Measurements from ENCODE around the gene IGF2. TPM values are rescaled to one million over a fixed set of nuclear protein-coding genes. Genes with fewer than 3 reads are reported as not detected.
A peak's percentile ranks its signal among the peaks of the same experiment; 100 is the strongest.

IGF2 gene
- polyA plus RNA-seq, 1 experiment: 20.3 TPM

DNA sequence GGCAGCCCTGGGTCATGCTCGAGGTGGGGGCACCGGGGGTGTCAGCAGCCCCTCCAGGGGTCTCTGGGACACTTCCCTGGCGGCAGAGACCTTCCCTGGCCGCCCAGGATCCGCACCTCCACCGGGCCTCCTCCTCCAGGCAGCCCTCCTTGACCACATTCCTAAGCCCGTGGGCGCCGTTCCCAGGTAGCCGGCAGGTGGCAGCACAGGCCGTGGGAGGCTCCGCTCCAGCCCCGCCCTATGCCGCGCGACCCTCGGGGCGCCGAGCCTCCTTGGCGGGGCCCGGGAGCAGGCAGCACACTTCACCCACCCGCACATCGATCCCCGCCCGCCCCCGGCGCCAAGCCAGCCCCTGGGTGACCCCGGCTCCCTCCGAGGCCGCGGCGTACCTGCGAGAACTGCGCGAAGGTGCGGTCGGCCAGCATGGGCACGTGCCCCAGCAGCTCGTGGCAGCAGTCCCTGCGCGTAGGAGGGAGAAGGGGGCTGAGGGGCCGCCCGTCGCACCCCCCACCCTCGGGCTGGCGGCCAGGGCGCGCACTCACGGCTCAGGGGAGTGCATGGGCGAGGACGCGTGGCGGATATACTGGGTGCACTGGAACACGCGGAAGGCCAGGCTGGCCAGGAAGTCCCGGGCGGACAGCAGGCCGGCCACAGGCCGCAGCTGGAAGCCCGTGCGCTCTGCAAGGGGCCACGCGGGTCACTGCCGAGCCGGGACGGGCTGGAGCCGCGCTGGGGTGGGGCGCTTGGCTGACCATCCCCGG is 27.1 kb upstream of the IGF2 start:
- no peak for DNase-seq (ENCODE audit: low read depth)
- H3K36me3 ChIP-seq (ENCODE audit: control insufficient read depth, insufficient read depth, low read length): no peaks in the 10 kb centered on the region
- ChIA-PET POLR2A (no interaction called here), CTCF (interaction anchor here (0.7 to 1.3 kb wide), 6 partner anchors 10 to 591 kb away, joined by 3 to 4 read pairs (median 3); no protein-coding TSS in a partner anchor)
- no peaks in the 10 kb centered on the region for H3K27me3 ChIP-seq (ENCODE audit: control insufficient read depth, insufficient read depth, low read length)
- no peak overlapping the region for H3K4me3 ChIP-seq (ENCODE audit: low read depth, low read length)
- TF ChIP-seq, protein P1, sequence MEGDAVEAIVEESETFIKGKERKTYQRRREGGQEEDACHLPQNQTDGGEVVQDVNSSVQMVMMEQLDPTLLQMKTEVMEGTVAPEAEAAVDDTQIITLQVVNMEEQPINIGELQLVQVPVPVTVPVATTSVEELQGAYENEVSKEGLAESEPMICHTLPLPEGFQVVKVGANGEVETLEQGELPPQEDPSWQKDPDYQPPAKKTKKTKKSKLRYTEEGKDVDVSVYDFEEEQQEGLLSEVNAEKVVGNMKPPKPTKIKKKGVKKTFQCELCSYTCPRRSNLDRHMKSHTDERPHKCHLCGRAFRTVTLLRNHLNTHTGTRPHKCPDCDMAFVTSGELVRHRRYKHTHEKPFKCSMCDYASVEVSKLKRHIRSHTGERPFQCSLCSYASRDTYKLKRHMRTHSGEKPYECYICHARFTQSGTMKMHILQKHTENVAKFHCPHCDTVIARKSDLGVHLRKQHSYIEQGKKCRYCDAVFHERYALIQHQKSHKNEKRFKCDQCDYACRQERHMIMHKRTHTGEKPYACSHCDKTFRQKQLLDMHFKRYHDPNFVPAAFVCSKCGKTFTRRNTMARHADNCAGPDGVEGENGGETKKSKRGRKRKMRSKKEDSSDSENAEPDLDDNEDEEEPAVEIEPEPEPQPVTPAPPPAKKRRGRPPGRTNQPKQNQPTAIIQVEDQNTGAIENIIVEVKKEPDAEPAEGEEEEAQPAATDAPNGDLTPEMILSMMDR (IDR thresholded peaks at IDR 0.05; ENCODE audit: insufficient read depth, low read depth, low read length): peak; percentile 55

DNA sequence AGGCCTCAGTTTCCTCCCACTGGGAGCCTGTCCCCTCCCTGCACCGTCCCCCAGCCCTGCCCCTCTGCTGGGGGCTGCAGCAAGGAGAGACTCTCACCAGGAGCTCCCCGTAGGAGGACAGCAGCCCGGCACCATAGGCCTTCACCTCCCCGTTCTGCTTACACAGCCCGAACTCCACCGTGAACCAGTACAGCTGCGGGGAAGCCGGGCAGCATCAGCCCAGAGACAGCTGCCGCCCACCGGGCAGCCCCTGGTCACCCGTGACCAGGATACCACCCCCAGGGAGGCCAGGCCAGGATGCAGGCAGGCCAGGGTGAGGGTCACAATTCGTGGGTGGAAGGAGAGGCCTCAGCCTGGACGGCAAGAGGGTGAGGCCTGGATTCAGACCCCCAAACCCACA is 26.4 kb upstream of the IGF2 start:
- TF ChIP-seq, protein P1 (IDR thresholded peaks at IDR 0.05; ENCODE audit: insufficient read depth, low read depth, low read length): no peak
- no peak for DNase-seq (ENCODE audit: low read depth)
- Histone ChIP-seq H3K36me3 (ENCODE audit: control insufficient read depth, insufficient read depth, low read length) (no peaks in the 10 kb centered on the region), H3K27me3 (ENCODE audit: control insufficient read depth, insufficient read depth, low read length) (no peaks in the 10 kb centered on the region), H3K4me3 (ENCODE audit: low read depth, low read length) (no peak overlapping the region)
- ChIA-PET CTCF (interaction anchor here (0.7 to 6.0 kb wide), 8 partner anchors 14 to 591 kb away, joined by 3 to 42 read pairs (median 4); no protein-coding TSS in a partner anchor), POLR2A (no interaction called here)

DNA sequence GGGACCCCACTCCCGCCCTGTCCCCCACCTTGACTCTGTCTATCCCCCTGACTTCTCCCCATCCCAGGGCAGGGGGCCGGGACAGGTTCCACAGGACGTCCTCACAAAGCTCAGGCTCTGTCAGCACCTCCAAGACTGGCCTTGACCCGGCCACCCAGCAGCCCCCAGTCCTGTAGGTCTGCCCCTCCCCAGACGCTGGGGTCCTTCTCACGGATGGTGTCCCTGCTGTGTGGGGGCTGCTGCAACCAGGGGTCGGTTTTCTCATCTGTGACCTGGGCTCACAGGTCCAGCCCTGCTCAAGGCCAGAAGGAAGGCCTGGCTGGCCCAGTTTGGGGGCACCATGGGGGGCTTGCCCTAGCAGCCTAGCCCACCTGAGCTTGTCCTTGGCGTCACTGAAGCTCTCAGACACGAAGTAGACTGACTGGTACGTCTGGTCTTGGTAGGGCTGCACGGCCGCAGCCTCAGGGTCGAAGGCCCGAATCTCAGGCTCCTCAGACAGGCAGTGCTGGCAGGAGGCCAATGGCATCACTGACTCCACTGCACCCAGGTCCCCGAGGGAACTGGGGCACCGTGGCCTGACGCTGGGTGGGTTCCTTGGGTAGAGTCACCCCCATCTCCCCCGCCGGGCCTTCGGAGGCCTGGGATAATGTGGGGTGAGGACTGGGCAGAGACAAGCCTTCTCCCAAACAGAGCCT is 25.8 kb upstream of the IGF2 start:
- ChIA-PET POLR2A (no interaction called here), CTCF (interaction anchor here (0.7 to 6.0 kb wide), 9 partner anchors 14 to 590 kb away, joined by 3 to 42 read pairs (median 4); no protein-coding TSS in a partner anchor)
- TF ChIP-seq, protein P1 (IDR thresholded peaks at IDR 0.05; ENCODE audit: insufficient read depth, low read depth, low read length): no peak
- Histone ChIP-seq H3K4me3 (ENCODE audit: low read depth, low read length) (no peak overlapping the region), H3K27me3 (ENCODE audit: control insufficient read depth, insufficient read depth, low read length) (no peaks in the 10 kb centered on the region), H3K36me3 (ENCODE audit: control insufficient read depth, insufficient read depth, low read length) (no peaks in the 10 kb centered on the region)
- no peak for DNase-seq (ENCODE audit: low read depth)

DNA sequence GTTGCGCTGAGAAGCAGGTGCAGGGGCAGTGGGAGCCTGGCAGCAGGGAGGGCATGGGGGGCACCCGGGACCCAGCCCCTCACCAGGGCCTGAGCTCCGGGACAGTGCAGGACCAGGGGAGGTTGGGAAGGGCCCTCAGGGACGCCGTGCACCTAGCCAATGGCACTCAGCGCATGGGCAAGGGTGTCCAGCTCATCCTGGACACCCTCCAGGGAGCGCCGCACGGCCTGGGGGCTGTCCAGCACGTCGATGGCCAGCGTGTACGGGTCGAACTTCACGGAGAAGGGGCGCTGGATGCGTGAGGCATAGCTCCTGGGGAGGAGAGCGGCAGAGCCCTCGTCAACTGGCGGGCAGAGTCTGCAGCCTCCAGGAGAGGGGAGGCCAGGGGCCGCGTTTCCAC is 24.9 kb upstream of the IGF2 start:
- Histone ChIP-seq H3K27me3 (ENCODE audit: control insufficient read depth, insufficient read depth, low read length) (no peaks in the 10 kb centered on the region), H3K4me3 (ENCODE audit: low read depth, low read length) (no peak overlapping the region), H3K36me3 (ENCODE audit: control insufficient read depth, insufficient read depth, low read length) (no peaks in the 10 kb centered on the region)
- TF ChIP-seq, protein P1 (IDR thresholded peaks at IDR 0.05; ENCODE audit: insufficient read depth, low read depth, low read length): no peak
- no peak for DNase-seq (ENCODE audit: low read depth)
- ChIA-PET CTCF (interaction anchor here (0.6 to 6.0 kb wide), 7 partner anchors 13 to 340 kb away, joined by 3 to 42 read pairs (median 5); no protein-coding TSS in a partner anchor), POLR2A (no interaction called here)

DNA sequence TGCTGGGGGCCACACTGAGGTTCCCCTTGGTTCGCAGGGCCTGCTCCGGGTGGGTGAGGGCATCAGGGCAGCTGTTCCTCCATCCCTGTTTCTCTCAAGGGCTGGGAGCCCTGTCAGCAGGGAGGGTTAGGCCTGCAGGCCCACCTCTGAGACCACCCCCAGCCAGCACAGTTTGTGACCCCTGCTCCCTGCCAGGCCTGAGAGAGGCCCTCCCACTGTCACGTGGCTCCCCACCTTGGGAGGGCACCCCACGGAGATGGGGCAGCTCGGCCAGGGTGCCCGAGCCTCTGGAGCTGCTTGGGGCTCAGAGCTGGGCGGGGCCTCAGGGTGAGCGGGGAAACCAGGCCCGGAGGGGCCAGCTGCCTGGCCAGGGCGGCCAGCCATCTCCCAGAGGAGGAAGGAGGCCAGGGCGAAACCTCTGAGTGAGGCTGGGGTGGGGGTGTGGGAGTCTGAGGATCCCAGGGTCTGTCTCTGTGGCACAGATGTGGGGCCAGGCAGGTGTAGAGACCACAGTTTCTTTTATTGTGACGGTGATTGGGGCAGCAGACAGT is 24.3 kb upstream of the IGF2 start:
- POLR2A ChIA-PET: no interaction called here
- Histone ChIP-seq H3K4me3 (ENCODE audit: low read depth, low read length) (no peak overlapping the region), H3K36me3 (ENCODE audit: control insufficient read depth, insufficient read depth, low read length) (no peaks in the 10 kb centered on the region), H3K27me3 (ENCODE audit: control insufficient read depth, insufficient read depth, low read length) (no peaks in the 10 kb centered on the region)
- no peak for DNase-seq (ENCODE audit: low read depth)
- TF ChIP-seq, protein P1 (IDR thresholded peaks at IDR 0.05; ENCODE audit: insufficient read depth, low read depth, low read length): no peak
- CTCF ChIA-PET: interaction anchor here (0.6 to 6.0 kb wide), 10 partner anchors 9 to 511 kb away, joined by 3 to 42 read pairs (median 5); no protein-coding TSS in a partner anchor
